HG03469 (cell line): Measurements from ENCODE around the gene PASK.

Experiments
- ATAC-seq: cut with Tn5 transposase; IDR thresholded peaks from one replicate; pipeline ENCODE4 v1.9.1; 2021; ENCODE audit warnings: mild to moderate bottlenecking, moderate library complexity, moderate number of reproducible peaks; ENCODE audit not compliant: unreplicated experiment

PASK gene

GRCh38 chr2:241182126-241182525 lies 32.9 kb upstream of the PASK start:
- no peak for ATAC-seq

- ATAC-seq: no peak
Observed at GRCh38 chr2:241180495-241180894, 31.2 kb upstream of the PASK start.

GRCh38 chr2:241179899-241180298 lies 30.6 kb upstream of the PASK start:
- ATAC-seq: no peak

- ATAC-seq: no peak
Observed at GRCh38 chr2:241178961-241179360, 29.7 kb upstream of the PASK start.

- no peak for ATAC-seq
Observed at GRCh38 chr2:241177526-241178334, 28.5 kb upstream of the PASK start.

- ATAC-seq: no peak
Observed at GRCh38 chr2:241173557-241173956, 24.3 kb upstream of the PASK start.

- ATAC-seq: no peak
Observed at GRCh38 chr2:241168366-241168765, 19.1 kb upstream of the PASK start.

GRCh38 chr2:241163601-241164118 lies 14.4 kb upstream of the PASK start:
- ATAC-seq: no peak

GRCh38 chr2:241161646-241162281 lies 12.5 kb upstream of the PASK start:
- ATAC-seq: no peak

GRCh38 chr2:241160318-241160717 lies 11.0 kb upstream of the PASK start:
- no peak for ATAC-seq

GRCh38 chr2:241159116-241159515 lies 9.8 kb upstream of the PASK start:
- ATAC-seq: no peak

- no peak for ATAC-seq
Observed at GRCh38 chr2:241158546-241158900, 9.3 kb upstream of the PASK start.

GRCh38 chr2:241157841-241158545 lies 8.7 kb upstream of the PASK start:
- no peak for ATAC-seq

- ATAC-seq: no peak
Observed at GRCh38 chr2:241156971-241157441, 7.7 kb upstream of the PASK start.

GRCh38 chr2:241155936-241156335 lies 6.7 kb upstream of the PASK start:
- ATAC-seq: no peak

- ATAC-seq: no peak
Observed at GRCh38 chr2:241154915-241155314, 5.6 kb upstream of the PASK start.

- ATAC-seq: no peak
Observed at GRCh38 chr2:241153616-241154015, 4.3 kb upstream of the PASK start.

- no peak for ATAC-seq
Observed at GRCh38 chr2:241151934-241152660, 2.8 kb upstream of the PASK start.

- no peak for ATAC-seq
Observed at GRCh38 chr2:241150660-241151530, 1.6 kb upstream of the PASK start.
